GM12801 (cell line): ENCODE measurements around the gene ZBTB7C.

Experiments used
- CTCF ChIP-seq: IDR thresholded peaks from one replicate; pipeline ENCODE4 v1.5.1; 2011; ENCODE audit warnings: control low read depth; ENCODE audit not compliant: insufficient read length; ENCODE audit errors: extremely low read depth

ZBTB7C gene

GRCh38 chr18:48179001-48179400, 230.2 kb downstream of the ZBTB7C start:
- no peak for TF ChIP-seq CTCF

- no peak for TF ChIP-seq CTCF
Observed at GRCh38 chr18:48176909-48177308, 232.3 kb downstream of the ZBTB7C start.

GRCh38 chr18:48173557-48173956, 235.6 kb downstream of the ZBTB7C start:
- no peak for TF ChIP-seq CTCF

GRCh38 chr18:48172226-48173006, 236.8 kb downstream of the ZBTB7C start:
- no peak for TF ChIP-seq CTCF

- no peak for TF ChIP-seq CTCF
Observed at GRCh38 chr18:48171490-48172188, 237.5 kb downstream of the ZBTB7C start.

GRCh38 chr18:48170651-48171050, 238.5 kb downstream of the ZBTB7C start:
- no peak for TF ChIP-seq CTCF

GRCh38 chr18:48168861-48169260, 240.3 kb downstream of the ZBTB7C start:
- TF ChIP-seq CTCF = no peak
